Neural progenitor cell (in vitro differentiated cells): Measurements from ENCODE around the gene ITPR3. TPM values are rescaled to one million over a fixed set of nuclear protein-coding genes. Genes with fewer than 3 reads are reported as not detected.

Experiments used
- DNase-seq: peaks from one replicate; pipeline ENCODE4 v3.0.0-alpha.2; 2016; ENCODE audit warnings: low spot score
- H2AFZ ChIP-seq: fragments of 200-600 bp; sonication (generic); replicated peaks from 2 replicates; pipeline ENCODE4 v1.6.1; 2016; ENCODE audit warnings: antibody characterized with exemption
- H3F3A ChIP-seq: fragments of 200-600 bp; sonication (generic); 2 replicates; pipeline ENCODE4 v1.6.1; 2016; ENCODE audit warnings: antibody characterized with exemption, low read depth
- H3K27ac ChIP-seq: fragments of 200-600 bp; sonication (generic); 2 replicates; pipeline ENCODE4 v1.5.1; 2016; ENCODE audit warnings: mild to moderate bottlenecking
- H3K27me3 ChIP-seq: fragments of 200-600 bp; sonication (generic); 2 replicates; pipeline ENCODE4 v1.6.1; 2016; ENCODE audit warnings: mild to moderate bottlenecking, moderate library complexity
- H3K36me3 ChIP-seq: fragments of 200-600 bp; sonication (generic); 2 replicates; pipeline ENCODE4 v1.5.1; 2016
- H3K4me1 ChIP-seq: fragments of 200-600 bp; sonication (generic); 2 replicates; pipeline ENCODE4 v1.6.1; 2016; ENCODE audit warnings: mixed run types
- H3K4me2 ChIP-seq: fragments of 200-600 bp; sonication (generic); 2 replicates; pipeline ENCODE4 v1.6.1; 2016
- H3K4me3 ChIP-seq: fragments of 200-600 bp; sonication (generic); 2 replicates; pipeline ENCODE4 v1.5.1; 2016
- H3K79me2 ChIP-seq: fragments of 200-600 bp; sonication (generic); 2 replicates; pipeline ENCODE4 v1.6.1; 2016; ENCODE audit warnings: low read depth
- H3K9ac ChIP-seq: fragments of 200-600 bp; sonication (generic); 2 replicates; pipeline ENCODE4 v1.6.1; 2016
- H3K9me3 ChIP-seq: fragments of 200-600 bp; sonication (generic); 2 replicates; pipeline ENCODE4 v1.5.1; 2016; ENCODE audit warnings: low read depth
- H4K20me1 ChIP-seq: fragments of 200-600 bp; sonication (generic); 2 replicates; pipeline ENCODE4 v1.6.1; 2016; ENCODE audit warnings: low read depth
- H3K27ac Mint-ChIP-seq: 3 replicates; pipeline ENCODE4 v1.8.0; 2021; ENCODE audit warnings: mixed read lengths
- H3K27me3 Mint-ChIP-seq: 2 replicates; pipeline ENCODE4 v1.8.0; 2022; ENCODE audit warnings: low read depth, mild to moderate bottlenecking, inconsistent platforms, moderate library complexity, mixed read lengths; ENCODE audit not compliant: insufficient read depth
- H3K36me3 Mint-ChIP-seq: 3 replicates; pipeline ENCODE4 v1.8.0; 2021; ENCODE audit warnings: mixed read lengths
- H3K4me1 Mint-ChIP-seq: 3 replicates; pipeline ENCODE4 v1.8.0; 2021; ENCODE audit warnings: mixed read lengths
- H3K4me3 Mint-ChIP-seq: 3 replicates; pipeline ENCODE4 v1.8.0; 2021; ENCODE audit warnings: mild to moderate bottlenecking, moderate library complexity, mixed read lengths
- H3K9me3 Mint-ChIP-seq: 3 replicates; pipeline ENCODE4 v1.8.0; 2020; ENCODE audit warnings: mixed read lengths
- CTCF ChIP-seq: fragments of 200-600 bp; sonication (generic); IDR thresholded peaks from 2 replicates; pipeline ENCODE4 v1.5.1; 2017; ENCODE audit warnings: antibody characterized with exemption, mild to moderate bottlenecking
- EZH2 ChIP-seq: fragments of 200-600 bp; sonication (generic); IDR thresholded peaks from 2 replicates; pipeline ENCODE4 v1.6.1; 2017; ENCODE audit warnings: antibody characterized with exemption, mild to moderate bottlenecking, moderate library complexity
- EZH2phosphoT487 ChIP-seq: fragments of 200-600 bp; sonication (generic); IDR thresholded peaks from 2 replicates; pipeline ENCODE4 v1.6.1; 2017; ENCODE audit warnings: antibody characterized with exemption
- total RNA-seq: library from RNA; depleted of rRNA; stranded (reverse); fragments of >200 nt; gene quantifications from 2 replicates; pipeline ENCODE4 v1.2.3, GENCODE V29; 2015; ENCODE audit warnings: low replicate concordance

ITPR3 gene
- total RNA-seq, 1 donor from 2014 or later: 1.5 TPM

- Histone ChIP-seq H3K4me3 (peak overlapping the region; percentile 62), H3K36me3 (no peaks in the 10 kb centered on the region), H2AFZ (no peak overlapping the region), H3K79me2 (no peaks in the 10 kb centered on the region), H3K4me2 (peak overlapping the region; percentile 96), H4K20me1 (no peaks in the 10 kb centered on the region), H3K27ac (no peak overlapping the region), H3K27me3 (peaks cover 49% of the 10 kb centered on the region), H3K9ac (no peak overlapping the region), H3K4me1 (peaks cover 29% of the 10 kb centered on the region), H3F3A (peaks cover 22% of the 10 kb centered on the region), H3K9me3 (no peaks in the 10 kb centered on the region)
- Mint-ChIP-seq H3K9me3 (no peaks in the 10 kb centered on the region), H3K36me3 (no peaks in the 10 kb centered on the region), H3K27ac (no peak overlapping the region), H3K4me3 (peak overlapping the region; percentile 81), H3K4me1 (peaks cover 28% of the 10 kb centered on the region), H3K27me3 (peaks cover 51% of the 10 kb centered on the region)
- TF ChIP-seq EZH2 (no peak), EZH2phosphoT487 (no peak), CTCF (no peak)
- no peak for DNase-seq
Measured at GRCh38 chr6:33622456-33623431, 1.6 kb downstream of the ITPR3 start.

GRCh38 chr6:33623895-33624381 lies 2.8 kb downstream of the ITPR3 start:
- Mint-ChIP-seq H3K9me3 (no peaks in the 10 kb centered on the region), H3K4me3 (peak overlapping the region; percentile 59), H3K27me3 (peaks cover 54% of the 10 kb centered on the region), H3K4me1 (peaks cover 29% of the 10 kb centered on the region), H3K36me3 (no peaks in the 10 kb centered on the region), H3K27ac (no peak overlapping the region)
- no peak for TF ChIP-seq CTCF
- no peak for TF ChIP-seq EZH2phosphoT487
- TF ChIP-seq EZH2: no peak
- no peak overlapping the region for H3K9ac ChIP-seq
- no peaks in the 10 kb centered on the region for H3K36me3 ChIP-seq
- no peak overlapping the region for H3K4me2 ChIP-seq
- H3K27me3 ChIP-seq: peaks cover 41% of the 10 kb centered on the region
- no peaks in the 10 kb centered on the region for H4K20me1 ChIP-seq
- no peaks in the 10 kb centered on the region for H3K9me3 ChIP-seq
- no peak overlapping the region for H2AFZ ChIP-seq
- no peaks in the 10 kb centered on the region for H3K79me2 ChIP-seq
- H3F3A ChIP-seq: peaks cover 22% of the 10 kb centered on the region
- H3K4me3 ChIP-seq: no peak overlapping the region
- DNase-seq: no peak
- H3K4me1 ChIP-seq: peaks cover 36% of the 10 kb centered on the region
- no peak overlapping the region for H3K27ac ChIP-seq

GRCh38 chr6:33624856-33625255 lies 3.7 kb downstream of the ITPR3 start:
- Histone ChIP-seq H3K36me3 (no peaks in the 10 kb centered on the region), H2AFZ (no peak overlapping the region), H3F3A (peaks cover 16% of the 10 kb centered on the region), H3K4me2 (no peak overlapping the region), H3K79me2 (no peaks in the 10 kb centered on the region), H3K4me1 (peaks cover 33% of the 10 kb centered on the region), H3K4me3 (no peak overlapping the region), H3K9me3 (no peaks in the 10 kb centered on the region), H4K20me1 (no peaks in the 10 kb centered on the region), H3K9ac (no peak overlapping the region), H3K27ac (no peak overlapping the region), H3K27me3 (peaks cover 32% of the 10 kb centered on the region)
- H3K9me3 Mint-ChIP-seq: no peaks in the 10 kb centered on the region
- no peak for TF ChIP-seq EZH2
- no peak for DNase-seq
- H3K27ac Mint-ChIP-seq: no peak overlapping the region
- H3K36me3 Mint-ChIP-seq: no peaks in the 10 kb centered on the region
- H3K27me3 Mint-ChIP-seq: peaks cover 45% of the 10 kb centered on the region
- no peak overlapping the region for H3K4me3 Mint-ChIP-seq
- peaks cover 26% of the 10 kb centered on the region for H3K4me1 Mint-ChIP-seq

- H3K79me2 ChIP-seq: no peaks in the 10 kb centered on the region
- no peak overlapping the region for H2AFZ ChIP-seq
- no peaks in the 10 kb centered on the region for H3K36me3 Mint-ChIP-seq
- peak; percentile 37 for DNase-seq
- no peak overlapping the region for H3K9ac ChIP-seq
- H3K4me1 ChIP-seq: peaks cover 25% of the 10 kb centered on the region
- peaks cover 27% of the 10 kb centered on the region for H3K4me1 Mint-ChIP-seq
- peaks cover 5% of the 10 kb centered on the region for H3K27me3 ChIP-seq
- H3K36me3 ChIP-seq: no peaks in the 10 kb centered on the region
- TF ChIP-seq EZH2phosphoT487: no peak
- no peak for TF ChIP-seq EZH2
- no peak for TF ChIP-seq CTCF
- no peaks in the 10 kb centered on the region for H3K9me3 Mint-ChIP-seq
- peaks cover 35% of the 10 kb centered on the region for H3K27me3 Mint-ChIP-seq
- H3K27ac Mint-ChIP-seq: no peak overlapping the region
- no peaks in the 10 kb centered on the region for H3K9me3 ChIP-seq
- H3K4me3 ChIP-seq: no peak overlapping the region
- peaks cover 7% of the 10 kb centered on the region for H3F3A ChIP-seq
- no peak overlapping the region for H3K4me3 Mint-ChIP-seq
- no peak overlapping the region for H3K27ac ChIP-seq
- H3K4me2 ChIP-seq: no peak overlapping the region
- H4K20me1 ChIP-seq: peaks cover 2% of the 10 kb centered on the region
Measured at GRCh38 chr6:33627876-33628275, 6.8 kb downstream of the ITPR3 start.
